HG03460 (cell line): Measurements from ENCODE around the gene RSPO3.

Experiments
- ATAC-seq: cut with Tn5 transposase; IDR thresholded peaks from one replicate; pipeline ENCODE4 v1.9.1; 2021; ENCODE audit not compliant: unreplicated experiment

Gene RSPO3

DNA sequence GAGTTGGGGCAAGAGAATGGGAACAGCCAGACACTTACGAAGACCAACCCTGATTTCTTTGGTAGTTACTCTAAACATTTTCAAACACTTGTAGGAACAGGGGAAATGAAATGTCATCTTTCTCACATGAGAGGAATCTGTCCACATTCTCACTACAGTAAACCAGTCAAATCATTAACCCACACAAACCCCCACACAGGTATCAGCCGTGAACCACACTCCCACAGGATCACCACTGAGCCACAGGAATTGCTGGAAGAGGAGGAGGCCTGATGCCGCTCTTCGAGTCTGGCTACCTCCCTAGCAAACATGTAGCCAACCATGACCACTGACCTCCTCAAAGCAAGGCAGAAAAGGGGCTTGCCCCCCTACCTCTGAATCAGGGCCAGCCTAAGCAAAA is 6.9 kb upstream of the RSPO3 start:
- no peak for ATAC-seq

DNA sequence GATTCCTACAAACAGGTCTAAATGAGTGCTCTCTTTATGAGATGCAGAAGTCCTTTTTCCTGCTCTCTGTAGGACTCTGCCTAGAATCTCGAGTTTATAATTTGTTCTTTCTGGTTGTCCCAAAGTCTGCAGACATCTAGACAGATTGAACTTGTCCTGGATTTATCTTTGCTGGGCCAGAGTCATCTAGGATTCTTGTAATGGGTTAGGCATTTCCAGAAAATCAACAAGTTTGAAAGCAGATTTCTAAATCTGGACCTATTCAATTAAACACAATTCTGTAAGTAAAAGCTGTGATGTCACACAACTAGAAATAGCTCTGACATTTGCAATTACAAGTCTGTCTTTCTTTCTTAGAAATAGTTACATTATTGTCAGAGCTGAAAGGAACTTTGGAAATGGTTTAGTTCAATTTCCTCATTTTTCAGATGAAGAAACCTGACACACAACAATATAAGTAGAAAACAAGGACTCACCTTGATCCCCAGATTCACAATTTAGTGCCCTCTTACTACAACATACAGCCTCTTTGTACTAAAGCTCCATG is 4.2 kb upstream of the RSPO3 start:
- ATAC-seq = no peak

DNA sequence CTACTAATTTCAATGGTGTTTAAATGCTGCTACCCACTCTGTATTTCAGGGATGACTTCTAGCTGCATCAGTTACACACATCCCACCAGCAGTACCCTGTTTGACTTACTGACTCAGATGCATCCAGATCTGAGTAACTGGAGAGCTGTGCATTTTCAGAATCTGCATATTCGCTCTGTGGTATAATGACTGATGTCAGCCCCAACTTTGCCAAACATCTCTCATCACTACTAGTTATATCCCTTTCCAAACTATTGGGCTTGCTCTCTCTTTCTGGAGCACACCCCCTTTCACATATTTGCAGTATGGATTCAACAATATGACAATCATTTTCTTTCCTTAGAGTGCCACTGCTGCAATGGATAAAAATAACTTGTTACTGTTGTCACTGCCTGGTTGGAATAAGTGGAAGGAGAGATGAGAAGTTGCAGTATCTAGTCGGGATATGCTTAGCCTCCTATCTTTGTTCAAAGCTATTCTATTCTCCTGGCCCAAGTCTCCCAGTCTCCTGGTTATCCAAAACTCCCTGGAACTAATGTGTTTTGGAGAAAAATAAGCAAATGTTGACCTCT is 3.3 kb upstream of the RSPO3 start:
- ATAC-seq = no peak

DNA sequence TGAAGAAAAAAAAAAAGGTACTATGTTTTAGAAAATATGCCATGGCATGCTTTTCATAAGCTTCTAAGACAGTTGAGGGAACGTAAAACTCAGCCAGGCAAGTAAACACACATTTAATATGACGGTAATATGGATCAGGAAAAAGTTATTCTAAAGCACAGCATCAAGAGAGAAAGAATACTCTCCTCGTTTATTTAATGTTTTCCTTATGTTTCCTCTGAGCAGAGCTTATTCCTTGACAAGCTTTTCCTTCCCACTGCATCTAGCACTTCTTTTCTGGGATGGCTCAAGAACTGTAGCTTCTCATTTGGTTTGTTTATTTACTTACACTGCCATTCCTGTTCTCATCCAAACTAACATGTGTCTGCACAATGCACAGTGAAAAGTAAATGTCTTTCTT is 2.7 kb upstream of the RSPO3 start:
- no peak for ATAC-seq

DNA sequence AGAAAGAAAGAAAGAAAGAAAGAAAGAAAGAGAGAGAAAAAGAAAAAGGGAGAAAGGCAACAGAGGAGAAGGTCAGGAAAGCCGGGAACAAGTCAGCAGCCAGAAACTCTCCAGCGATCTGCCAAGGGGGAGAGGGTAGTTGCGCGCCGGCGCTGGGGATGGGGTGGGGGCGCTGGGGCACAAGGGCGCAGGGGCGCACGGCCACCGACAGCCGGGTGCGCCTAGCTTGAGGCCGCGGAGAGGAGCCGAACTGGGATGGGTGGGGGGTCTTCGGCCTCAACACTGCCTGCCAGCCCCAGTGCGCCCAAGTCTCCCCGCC is 533 bp upstream of the RSPO3 start:
- ATAC-seq = no peak

DNA sequence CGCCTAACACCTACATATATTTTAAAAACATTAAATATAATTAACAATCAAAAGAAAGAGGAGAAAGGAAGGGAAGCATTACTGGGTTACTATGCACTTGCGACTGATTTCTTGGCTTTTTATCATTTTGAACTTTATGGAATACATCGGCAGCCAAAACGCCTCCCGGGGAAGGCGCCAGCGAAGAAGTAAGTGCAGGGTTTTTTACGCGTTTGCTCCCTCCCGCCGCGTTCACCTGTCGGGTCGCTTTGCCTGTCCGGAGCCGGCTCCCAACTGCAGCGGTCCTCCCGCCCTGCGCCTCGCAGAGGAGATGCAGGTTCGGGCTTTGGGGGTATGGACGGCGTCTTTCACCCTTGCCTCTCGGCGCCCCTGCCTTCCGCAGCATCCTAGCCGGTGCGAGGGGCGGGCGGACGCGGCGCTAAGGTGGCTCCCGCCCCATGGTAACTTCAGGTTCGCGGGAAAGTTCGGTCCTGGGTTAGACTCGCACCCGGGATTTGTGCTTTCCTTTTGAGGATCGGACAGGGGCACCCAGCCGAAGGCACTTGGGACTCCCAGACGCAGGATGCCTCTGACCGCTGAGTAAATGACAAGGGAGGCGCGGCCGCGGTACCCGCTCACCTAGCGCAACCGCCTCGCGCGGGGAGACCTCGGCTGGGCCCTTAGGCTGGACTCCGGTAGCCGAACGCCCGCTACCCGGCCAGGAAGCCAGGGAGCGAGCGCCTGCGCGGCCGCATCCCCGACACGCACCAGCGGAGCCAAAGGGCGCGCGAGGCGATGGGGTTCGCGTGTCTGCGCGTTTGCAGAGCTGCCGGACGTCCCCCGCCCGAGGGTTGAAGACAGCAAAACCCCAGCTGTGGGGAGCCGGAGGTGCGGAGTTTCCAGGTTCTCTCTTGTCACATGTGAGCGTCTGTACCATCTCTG is 891 bp downstream of the RSPO3 start:
- peak; percentile 41 for ATAC-seq

DNA sequence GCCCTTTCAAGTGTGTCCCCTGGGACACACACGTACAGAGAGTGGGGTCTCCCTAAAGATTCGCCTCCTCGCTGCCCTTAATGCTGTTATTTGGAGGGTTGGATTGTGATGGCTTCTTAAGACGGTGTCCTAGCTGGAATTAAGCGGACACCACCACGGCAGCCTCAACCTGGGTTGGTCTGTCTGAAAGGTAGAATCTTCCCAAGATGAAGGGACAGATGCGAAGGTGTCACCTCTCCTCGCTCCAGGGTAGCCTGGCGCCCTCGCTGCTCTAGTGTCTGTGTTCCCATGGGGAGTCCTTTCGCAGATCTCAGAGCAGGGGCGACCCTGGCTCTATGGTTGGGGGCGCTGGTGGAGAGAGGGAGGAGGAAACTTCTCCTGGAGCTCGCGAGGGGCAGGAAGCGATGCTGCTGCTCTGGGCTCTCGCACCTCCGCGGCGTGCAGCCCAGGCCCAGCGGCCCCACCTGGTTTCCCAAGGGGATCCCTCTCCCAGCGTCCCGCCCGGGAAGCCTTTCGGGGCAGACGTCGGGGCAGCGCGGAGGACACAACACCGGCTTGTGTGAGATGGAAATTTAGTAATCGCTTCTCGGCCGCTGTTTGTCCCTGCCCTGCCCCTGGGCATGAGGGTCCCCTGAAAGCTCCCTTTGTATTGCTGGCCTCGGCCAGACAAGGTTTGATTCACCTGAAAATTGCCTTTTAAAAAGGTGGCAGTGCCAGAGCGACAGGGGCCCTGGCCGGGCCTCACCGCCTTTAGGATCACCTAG is 1.7 kb downstream of the RSPO3 start:
- peak; percentile 5 for ATAC-seq

DNA sequence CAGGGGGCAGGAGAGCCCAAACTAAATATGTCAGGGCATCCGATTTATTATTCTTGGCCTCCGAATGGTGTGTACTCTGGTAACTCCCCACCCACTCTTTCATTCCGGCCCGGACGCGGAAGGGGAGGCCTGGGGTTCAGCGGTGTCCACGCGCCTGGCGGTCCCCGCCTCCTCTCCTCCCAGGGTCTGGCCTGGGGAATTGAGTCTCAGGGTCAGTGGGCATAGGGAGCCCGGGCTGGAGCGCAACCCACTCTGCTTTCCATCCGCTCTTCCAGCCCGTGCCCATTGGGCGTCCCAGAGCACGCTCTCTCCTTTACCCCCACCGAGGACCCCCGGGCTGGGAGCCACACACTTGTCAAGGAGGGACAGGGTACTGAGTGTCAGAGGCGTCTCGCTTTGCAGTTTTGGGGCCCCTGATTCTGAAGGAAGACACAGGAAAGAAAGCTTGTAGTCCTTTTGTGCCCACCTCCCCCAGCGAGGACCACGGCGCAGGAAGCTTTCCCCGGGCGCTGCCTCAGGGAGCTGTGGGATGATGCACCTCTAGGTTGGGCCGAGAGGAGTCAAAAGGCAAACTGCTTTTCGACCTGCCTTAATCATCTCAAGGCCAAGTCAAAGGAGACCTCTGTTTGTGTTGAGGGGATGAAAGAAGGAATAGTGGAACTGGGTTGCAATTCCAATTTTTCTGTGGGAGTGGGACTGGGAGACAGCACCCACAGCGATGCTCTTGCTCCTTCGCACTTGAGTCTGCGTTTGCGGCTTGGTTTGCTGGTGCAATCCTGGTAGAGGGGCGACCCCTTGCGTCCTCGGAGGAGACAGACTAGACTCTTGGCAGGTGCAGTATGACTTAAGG is 2.5 kb downstream of the RSPO3 start:
- ATAC-seq = peak; percentile 84

DNA sequence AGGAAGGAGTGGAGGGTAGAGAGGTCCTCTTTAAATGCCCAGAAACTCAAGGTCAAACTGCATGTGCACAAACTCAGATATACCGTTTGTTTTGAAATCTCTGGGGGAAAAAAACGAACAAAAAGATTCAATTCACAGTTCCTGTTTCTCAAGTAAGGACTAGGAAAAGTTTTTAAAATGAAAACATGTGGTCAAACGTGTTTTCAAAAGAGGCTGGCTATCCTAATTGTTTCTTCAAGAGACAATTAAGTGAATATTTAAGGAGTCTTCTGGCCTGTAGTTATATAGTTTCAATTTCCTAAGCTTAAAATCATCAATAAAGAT is 3.1 kb downstream of the RSPO3 start:
- ATAC-seq = no peak

DNA sequence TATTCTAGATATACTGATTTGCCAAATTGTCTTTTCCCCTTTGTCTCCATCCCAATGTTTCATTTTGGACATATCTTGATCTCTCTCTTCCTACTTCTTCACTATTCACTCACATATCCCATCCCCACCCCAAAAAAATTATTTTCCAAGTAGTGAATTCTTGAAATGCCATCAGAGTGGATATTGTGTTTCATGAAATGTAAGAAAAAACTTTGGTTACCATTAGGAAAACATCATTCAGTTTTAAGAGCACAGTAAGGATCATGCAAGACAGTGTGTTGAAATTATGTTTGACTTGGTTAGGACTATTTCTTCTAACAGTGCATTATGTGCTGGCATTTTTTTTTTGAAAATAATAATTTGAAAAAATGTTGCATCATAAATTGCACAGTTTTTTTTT is 5.7 kb downstream of the RSPO3 start:
- ATAC-seq = no peak

DNA sequence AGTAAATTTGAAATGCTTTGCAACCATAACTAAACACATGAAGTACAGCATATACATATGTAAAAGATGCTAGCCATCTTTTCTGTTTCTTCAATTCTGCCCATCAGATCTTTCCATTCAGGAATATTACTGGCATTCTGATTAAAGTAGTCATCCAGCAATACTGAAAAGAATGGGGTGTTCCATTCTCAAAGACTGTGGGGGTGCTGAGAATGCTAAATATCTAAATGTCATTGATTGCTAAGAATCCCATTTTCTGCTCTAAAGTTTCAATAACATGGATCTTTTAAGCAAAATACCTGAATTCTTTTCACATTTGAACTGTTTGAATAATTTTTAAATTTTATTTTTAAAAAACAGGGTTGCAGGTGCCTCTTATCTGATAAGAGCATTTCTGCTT is 6.2 kb downstream of the RSPO3 start:
- ATAC-seq = no peak

DNA sequence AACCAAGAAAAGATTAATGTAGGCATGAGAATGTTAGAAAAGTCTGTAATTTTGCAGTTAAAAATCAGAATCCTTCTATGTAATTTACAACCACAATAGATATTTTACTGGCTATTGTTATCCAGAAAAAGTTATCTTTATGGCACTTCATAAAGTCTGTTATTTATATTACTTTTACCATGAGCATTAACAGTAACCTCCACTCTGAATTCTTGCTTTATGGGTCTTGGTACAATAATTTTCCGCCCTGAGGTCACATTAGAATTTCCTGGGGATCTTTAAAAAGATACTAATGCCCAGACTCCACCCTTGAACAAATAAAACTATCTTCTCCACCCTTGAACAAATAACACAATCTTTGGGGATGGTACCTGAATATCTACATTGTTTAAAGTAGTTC is 9.6 kb downstream of the RSPO3 start:
- no peak for ATAC-seq

DNA sequence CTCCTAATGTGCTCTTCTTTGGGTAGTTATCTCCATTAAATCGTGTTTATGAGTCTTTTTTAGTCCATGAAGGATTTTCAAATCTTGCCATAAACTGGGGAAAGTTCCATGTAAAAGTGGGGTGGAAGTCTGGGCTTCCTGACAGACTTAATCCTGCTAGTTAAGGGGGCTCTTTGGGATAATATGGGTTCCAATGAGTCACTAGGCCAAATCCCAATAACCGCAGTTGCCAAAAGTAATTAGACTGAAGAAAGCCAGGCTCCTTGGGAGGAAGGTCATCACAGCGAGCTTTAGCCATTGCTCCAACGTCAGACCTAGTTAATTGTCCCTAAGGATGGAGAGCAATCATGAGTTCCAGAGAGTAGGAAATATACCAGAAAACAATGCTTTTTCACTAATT is 10.8 kb downstream of the RSPO3 start:
- no peak for ATAC-seq

DNA sequence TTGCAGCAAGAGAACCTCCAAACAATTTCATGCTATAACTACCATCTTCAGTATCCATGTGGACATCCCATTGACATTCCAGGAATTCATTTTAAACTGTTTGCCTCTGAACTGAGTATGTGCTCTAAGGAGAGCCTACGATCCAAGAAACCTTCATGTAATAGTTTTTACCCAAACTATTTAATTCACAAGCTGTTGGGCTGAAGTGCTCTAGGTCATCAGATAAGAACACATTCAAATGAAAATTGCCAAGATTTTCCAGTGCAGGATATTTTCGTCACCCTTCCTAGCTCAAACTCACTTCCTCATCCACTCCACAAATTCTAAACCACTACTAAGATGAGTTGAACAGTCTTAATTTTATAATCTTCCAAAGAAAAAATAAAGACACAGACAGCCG is 12.8 kb downstream of the RSPO3 start:
- no peak for ATAC-seq

DNA sequence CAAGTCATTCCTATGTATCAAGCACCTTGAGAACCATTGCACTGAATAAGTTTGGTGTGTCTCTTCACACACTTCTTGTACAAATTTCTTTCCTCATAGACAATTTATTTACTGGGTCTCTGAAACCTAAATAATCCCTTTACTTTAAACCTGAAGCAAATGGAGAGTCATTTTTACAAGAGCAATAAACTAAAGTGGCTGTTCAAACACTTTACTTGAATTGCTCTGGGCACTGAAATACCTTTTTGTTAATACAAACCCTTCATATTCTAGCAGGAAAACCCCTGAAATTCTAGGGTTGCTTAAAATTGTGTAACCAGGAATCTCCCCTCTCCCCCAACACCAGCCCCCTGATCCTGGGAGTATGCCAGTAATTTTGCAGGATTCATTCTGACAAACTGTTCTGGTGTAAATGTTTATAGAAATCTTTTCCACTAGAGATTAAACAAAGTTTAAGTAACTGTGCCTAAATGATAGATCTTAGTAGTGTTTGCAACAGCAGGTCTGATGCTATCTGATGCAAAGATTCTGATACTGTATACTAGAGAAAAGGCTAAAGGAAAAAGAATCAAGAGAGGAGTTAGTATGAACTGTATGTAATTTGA is 13.4 kb downstream of the RSPO3 start:
- ATAC-seq = no peak

DNA sequence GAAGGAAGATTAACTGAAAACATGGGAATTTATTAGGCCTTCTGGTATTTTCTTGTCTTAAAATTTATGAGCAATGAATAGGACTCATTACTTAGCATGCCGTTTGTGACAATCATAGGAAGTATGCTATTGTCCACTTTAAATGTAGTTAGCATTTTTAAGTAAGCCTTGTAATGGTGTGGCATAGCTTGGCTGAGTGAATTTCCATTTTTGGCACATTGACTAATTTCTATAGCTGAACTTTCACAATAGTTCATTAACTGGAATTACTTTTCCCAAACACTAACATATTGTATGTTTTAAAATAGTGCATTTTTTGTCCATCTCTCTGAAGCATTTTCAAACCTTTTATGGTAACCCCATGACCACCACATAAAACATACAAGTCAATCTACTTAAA is 15.7 kb downstream of the RSPO3 start:
- ATAC-seq = no peak

DNA sequence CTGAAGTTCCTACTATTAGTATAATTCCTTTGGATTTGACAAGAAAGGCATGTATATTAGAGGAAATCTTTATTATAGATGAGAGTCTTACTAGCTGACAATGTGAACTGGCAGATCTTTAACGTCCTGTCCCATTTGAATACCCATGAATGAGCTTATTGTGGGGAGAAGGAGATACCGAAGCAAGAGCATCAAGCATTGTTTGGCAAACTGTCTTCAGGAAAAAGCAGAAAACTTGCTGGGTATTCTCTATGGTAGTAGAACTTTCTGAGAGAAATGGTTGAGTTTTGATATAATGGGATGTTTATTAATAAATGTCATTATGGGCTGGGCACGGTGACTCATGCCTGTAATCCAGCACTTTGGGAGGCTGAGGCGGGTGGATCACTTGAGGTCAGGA is 18.3 kb downstream of the RSPO3 start:
- ATAC-seq = no peak

DNA sequence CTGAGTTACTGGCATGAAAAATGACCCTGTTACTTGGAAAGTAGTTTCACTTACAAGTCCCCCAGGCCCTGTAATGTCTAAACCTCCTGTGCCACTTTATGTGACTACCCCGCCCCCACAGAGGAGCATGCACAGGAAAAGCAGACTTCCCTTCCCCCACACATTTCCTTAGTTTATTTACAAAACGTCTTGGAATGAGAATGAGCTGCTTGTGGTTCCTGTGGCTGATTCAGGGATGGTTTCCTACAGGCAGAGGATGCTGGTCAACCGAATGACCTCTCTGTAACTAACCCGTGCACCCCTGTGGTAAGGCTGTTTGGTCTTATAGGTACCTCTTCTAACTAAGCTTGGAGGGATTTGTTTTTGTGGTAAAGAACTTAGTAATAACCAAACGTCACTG is 28.5 kb downstream of the RSPO3 start:
- no peak for ATAC-seq

DNA sequence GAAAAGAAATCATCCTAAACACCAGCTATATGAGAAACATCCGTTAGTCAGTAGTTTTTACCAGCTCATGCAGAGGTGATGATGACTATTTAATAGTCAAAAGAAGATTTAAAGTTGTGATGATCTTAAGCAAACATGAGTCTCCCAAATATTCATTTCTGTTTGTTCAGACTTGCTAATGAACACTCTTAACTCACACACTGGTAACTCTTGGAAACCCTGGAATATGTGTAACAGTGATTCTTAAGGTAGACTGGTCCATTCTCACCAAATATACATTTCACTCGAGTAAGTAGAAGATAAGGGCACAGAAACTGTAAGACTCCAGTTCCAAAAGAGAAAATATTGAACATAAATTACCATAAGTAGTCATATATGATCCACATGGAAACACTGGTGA is 29.1 kb downstream of the RSPO3 start:
- no peak for ATAC-seq

DNA sequence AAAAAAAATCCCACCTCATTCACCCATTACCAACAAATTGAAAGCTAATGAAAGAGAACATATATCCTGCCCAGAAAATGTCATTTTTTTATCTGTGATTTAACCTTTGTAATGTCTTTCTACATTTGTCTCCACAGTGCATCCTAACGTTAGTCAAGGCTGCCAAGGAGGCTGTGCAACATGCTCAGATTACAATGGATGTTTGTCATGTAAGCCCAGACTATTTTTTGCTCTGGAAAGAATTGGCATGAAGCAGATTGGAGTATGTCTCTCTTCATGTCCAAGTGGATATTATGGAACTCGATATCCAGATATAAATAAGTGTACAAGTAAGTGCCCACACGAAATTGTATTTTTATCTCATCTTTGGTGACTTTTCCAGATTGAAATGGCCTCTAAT is 30.0 kb downstream of the RSPO3 start:
- ATAC-seq = no peak

DNA sequence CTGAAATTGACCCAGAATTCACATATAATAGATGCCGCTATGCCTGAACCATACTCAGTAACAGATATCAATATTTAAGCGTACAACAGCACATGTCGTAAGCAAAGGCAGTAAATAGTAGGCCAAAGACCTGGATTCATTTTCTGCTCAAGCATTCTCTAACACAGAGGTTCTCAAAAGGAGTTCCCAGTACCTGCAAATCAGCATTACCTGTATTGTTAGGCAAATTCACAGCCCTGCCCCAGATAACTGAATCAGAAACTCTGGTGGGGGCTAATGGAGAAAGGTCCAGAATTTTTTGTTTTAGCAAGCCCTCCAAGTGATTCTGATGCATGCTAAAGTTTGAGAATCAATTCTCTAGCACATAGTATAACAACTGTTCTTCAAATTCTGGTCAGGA is 36.0 kb downstream of the RSPO3 start:
- no peak for ATAC-seq
